Caco-2 (cell line): ENCODE data around the gene KLHL5. TPM values are rescaled to one million over a fixed set of nuclear protein-coding genes. Genes with fewer than 3 reads are reported as not detected.
"Not testable (repeated sequence)": the region's sequence is repeated elsewhere in the genome, so short reads cannot be mapped to it uniquely, and the experiment has no call there.

Source experiments
- BruUV-seq: library from RNA; stranded (reverse); fragments of 400-500 nt; replicated peaks from 2 replicates; lab custom pipeline; 2021; lab: Mats Ljungman, UMichigan
- CTCF ChIA-PET: fragments of 300-600 bp; sonication (Branson Sonifier 250); formaldehyde crosslinking; loops from one replicate; lab custom pipeline; 2022; ENCODE audit warnings: antibody characterized with exemption; lab: Charles Lee
- POLR2A ChIA-PET: fragments of 300-600 bp; sonication (Branson Sonifier 250); formaldehyde crosslinking; loops from one replicate; lab custom pipeline; 2022; ENCODE audit warnings: antibody characterized with exemption; lab: Charles Lee
- DNase-seq, 2 experiments: peaks; one replicate each; pipeline versions ENCODE4 v3.0.0 to v3.0.0-alpha.2; 2020 to 2022
- H3K27me3 ChIP-seq: replicated peaks from 2 replicates; pipeline ENCODE4 v1.6.0; 2011; ENCODE audit warnings: low read length; ENCODE audit not compliant: control insufficient read depth, insufficient read depth
- H3K36me3 ChIP-seq: 2 replicates; pipeline ENCODE4 v1.5.1; 2011; ENCODE audit warnings: low read length; ENCODE audit not compliant: control insufficient read depth, insufficient read depth
- H3K4me1 ChIP-seq: fragments of 250-450 bp; sonication (Bioruptor Pico); 2 replicates; pipeline ENCODE4 v1.5.1; 2020; ENCODE audit warnings: mild to moderate bottlenecking
- H3K4me3 ChIP-seq: 2 replicates; pipeline ENCODE4 v1.5.1; 2011; ENCODE audit warnings: low read depth, mild to moderate bottlenecking, control low read depth, low read length
- H3K9me3 ChIP-seq: fragments of 250-450 bp; sonication (Bioruptor Pico); 2 replicates; pipeline ENCODE4 v1.5.1; 2020; ENCODE audit warnings: mild to moderate bottlenecking, moderate library complexity
- H3K27ac Mint-ChIP-seq: one replicate; pipeline ENCODE4 v1.8.0; 2022; ENCODE audit warnings: mixed read lengths; ENCODE audit not compliant: unreplicated experiment
- H3K27me3 Mint-ChIP-seq: one replicate; pipeline ENCODE4 v1.8.0; 2022; ENCODE audit warnings: mixed read lengths; ENCODE audit not compliant: insufficient read depth, unreplicated experiment
- H3K36me3 Mint-ChIP-seq: one replicate; pipeline ENCODE4 v1.8.0; 2022; ENCODE audit warnings: mild to moderate bottlenecking, mixed read lengths; ENCODE audit not compliant: insufficient read depth, unreplicated experiment
- H3K4me1 Mint-ChIP-seq: one replicate; pipeline ENCODE4 v1.8.0; 2022; ENCODE audit warnings: low read depth, mixed read lengths; ENCODE audit not compliant: unreplicated experiment
- H3K4me3 Mint-ChIP-seq: one replicate; pipeline ENCODE4 v1.8.0; 2022; ENCODE audit warnings: mild to moderate bottlenecking, moderate library complexity, mixed read lengths; ENCODE audit not compliant: unreplicated experiment
- H3K9me3 Mint-ChIP-seq: one replicate; pipeline ENCODE4 v1.8.0; 2022; ENCODE audit warnings: mixed read lengths; ENCODE audit not compliant: unreplicated experiment
- intact Hi-C: fragments of 100-400 bp; cut with micrococcal nuclease; formaldehyde crosslinking; loops from one replicate; pipeline ENCODE4 v1.10.0; 2022; ENCODE audit not compliant: unreplicated experiment
- total RNA-seq: library from RNA; stranded (reverse); gene quantifications from 2 replicates; pipeline ENCODE4 v1.2.3, GENCODE V29; 2022
- TF ChIP-seq, protein P1 (sequence below), 2 experiments: fragments of 200-600 bp in 1 of 2; IDR thresholded peaks; 1 replicate in 1 of 2; 2 replicates in 1 of 2; pipeline versions ENCODE4 v1.5.1 to v1.8.0; 2011 to 2022; ENCODE audit warnings: antibody characterized with exemption in 1 of 2, control low read depth in 1 of 2, inconsistent platforms in 1 of 2, low read depth in 1 of 2, low read length in 1 of 2, mild to moderate bottlenecking in 1 of 2, moderate library complexity in 1 of 2; ENCODE audit not compliant: insufficient read depth in 1 of 2, severe bottlenecking in 1 of 2, unreplicated experiment in 1 of 2

The KLHL5 gene
- total RNA-seq, 1 experiment from 2014 or later, result 96.5 TPM

DNA sequence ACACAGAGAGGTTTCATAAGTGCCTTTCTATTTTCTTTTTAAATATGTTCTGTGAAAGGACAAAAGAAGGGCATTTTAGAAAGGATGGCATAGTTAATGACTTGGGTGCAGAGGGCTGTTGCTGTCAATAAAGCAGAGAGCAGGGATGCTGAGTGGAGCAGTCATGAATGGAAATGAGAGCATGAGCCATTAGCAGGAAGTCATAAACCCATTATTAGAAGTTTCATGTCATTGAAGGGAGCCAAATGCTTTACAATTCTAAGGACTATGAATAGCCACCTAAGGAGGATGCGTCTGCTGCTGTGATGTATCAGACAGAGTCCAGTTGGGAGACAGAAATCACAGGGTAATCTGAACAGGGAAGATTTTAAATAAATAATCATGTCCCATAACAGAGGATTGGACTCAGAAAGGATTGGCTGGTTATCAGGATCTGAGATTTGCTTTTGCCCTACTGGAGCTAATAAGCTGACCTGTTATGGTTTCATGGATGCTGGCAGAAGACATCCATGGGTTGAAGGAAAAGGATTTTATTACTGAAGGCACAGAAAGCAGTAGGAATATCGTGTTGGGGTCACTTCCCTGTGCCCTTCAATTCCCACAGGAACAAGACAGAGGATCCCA, 72.8 kb downstream of the KLHL5 start:
- no peaks in the 10 kb centered on the region for H3K9me3 ChIP-seq
- no TSS peak for BruUV-seq
- TF ChIP-seq, protein P1, sequence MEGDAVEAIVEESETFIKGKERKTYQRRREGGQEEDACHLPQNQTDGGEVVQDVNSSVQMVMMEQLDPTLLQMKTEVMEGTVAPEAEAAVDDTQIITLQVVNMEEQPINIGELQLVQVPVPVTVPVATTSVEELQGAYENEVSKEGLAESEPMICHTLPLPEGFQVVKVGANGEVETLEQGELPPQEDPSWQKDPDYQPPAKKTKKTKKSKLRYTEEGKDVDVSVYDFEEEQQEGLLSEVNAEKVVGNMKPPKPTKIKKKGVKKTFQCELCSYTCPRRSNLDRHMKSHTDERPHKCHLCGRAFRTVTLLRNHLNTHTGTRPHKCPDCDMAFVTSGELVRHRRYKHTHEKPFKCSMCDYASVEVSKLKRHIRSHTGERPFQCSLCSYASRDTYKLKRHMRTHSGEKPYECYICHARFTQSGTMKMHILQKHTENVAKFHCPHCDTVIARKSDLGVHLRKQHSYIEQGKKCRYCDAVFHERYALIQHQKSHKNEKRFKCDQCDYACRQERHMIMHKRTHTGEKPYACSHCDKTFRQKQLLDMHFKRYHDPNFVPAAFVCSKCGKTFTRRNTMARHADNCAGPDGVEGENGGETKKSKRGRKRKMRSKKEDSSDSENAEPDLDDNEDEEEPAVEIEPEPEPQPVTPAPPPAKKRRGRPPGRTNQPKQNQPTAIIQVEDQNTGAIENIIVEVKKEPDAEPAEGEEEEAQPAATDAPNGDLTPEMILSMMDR (IDR thresholded peaks at IDR 0.05; ENCODE audit: insufficient read depth in 1 of 2, low read depth in 1 of 2, low read length in 1 of 2, severe bottlenecking in 1 of 2, unreplicated experiment in 1 of 2), result no peak

GRCh38 chr4:39138227-39138626, 76.2 kb downstream of the KLHL5 start:
- H3K9me3 ChIP-seq, POLR2A ChIA-PET, H3K27ac Mint-ChIP-seq, H3K27me3 ChIP-seq, H3K4me3 ChIP-seq, H3K4me3 Mint-ChIP-seq, H3K36me3 ChIP-seq, BruUV-seq, H3K9me3 Mint-ChIP-seq, DNase-seq, H3K27me3 Mint-ChIP-seq, H3K4me1 ChIP-seq, H3K4me1 Mint-ChIP-seq, intact Hi-C loops, H3K36me3 Mint-ChIP-seq: not testable (repeated sequence)
- CTCF ChIA-PET, result interaction anchor here (0.6 kb wide), 2 partner anchors 238 to 298 kb away, joined by 3 read pairs; no protein-coding TSS in a partner anchor

More for the DNA sequence above, 72.8 kb downstream of the KLHL5 start:
- peaks cover 8% of the 10 kb centered on the region; the same call in 1 of the 2 replicates for H3K4me1 ChIP-seq
- ChIA-PET POLR2A (interaction anchor here (0.6 kb wide), 1 partner anchor 530 kb away, joined by 3 read pairs; no protein-coding TSS in a partner anchor), CTCF (interaction anchor here (0.6 to 2.7 kb wide), 12 partner anchors 27 to 376 kb away, joined by 3 to 85 read pairs (median 3); no protein-coding TSS in a partner anchor)
- Mint-ChIP-seq H3K27me3 (no peaks in the 10 kb centered on the region), H3K9me3 (no peaks in the 10 kb centered on the region), H3K4me3 (peak overlapping the region; percentile 1), H3K36me3 (peaks cover 8% of the 10 kb centered on the region), H3K4me1 (no peaks in the 10 kb centered on the region), H3K27ac (peak overlapping the region; percentile 7)
- peak overlapping the region; percentile 11; the same call in 1 of the 2 replicates for H3K4me3 ChIP-seq
- DNase-seq, result peak in 1 of 2 experiments; percentile 3
- intact Hi-C loops, result loop anchor here (1.0 kb wide), 2 partner anchors 90 to 230 kb away; no protein-coding TSS in a partner anchor
- no peaks in the 10 kb centered on the region for H3K27me3 ChIP-seq
- no peaks in the 10 kb centered on the region for H3K36me3 ChIP-seq

DNA sequence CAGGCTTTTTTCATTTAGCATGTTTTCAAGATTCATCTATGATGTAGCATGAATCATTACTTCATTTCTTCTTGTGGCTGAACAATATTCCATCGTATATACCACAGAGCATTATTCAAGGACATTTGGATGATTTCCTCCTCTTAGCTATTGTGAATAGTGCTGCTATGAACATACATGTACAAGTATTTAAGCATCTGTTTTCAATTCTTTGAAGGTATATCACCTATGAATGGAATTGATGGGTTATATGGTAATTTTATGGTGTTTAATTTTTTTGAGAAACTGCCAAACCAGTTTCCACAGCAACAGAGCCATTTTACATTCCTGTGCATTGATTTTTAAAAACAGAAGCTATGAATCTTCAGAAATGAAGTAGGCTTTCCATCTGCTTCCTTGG, 84.2 kb downstream of the KLHL5 start:
- H3K27ac Mint-ChIP-seq, result no peak overlapping the region
- ChIA-PET CTCF (no interaction called here), POLR2A (no interaction called here)
- H3K27me3 ChIP-seq, result no peaks in the 10 kb centered on the region
- H3K4me1 ChIP-seq, result no peaks in the 10 kb centered on the region
- H3K4me3 ChIP-seq, result no peak overlapping the region
- no peaks in the 10 kb centered on the region for H3K27me3 Mint-ChIP-seq
- no peaks in the 10 kb centered on the region for H3K4me1 Mint-ChIP-seq
- BruUV-seq, result no TSS peak
- no peaks in the 10 kb centered on the region for H3K36me3 ChIP-seq
- H3K36me3 Mint-ChIP-seq, result no peaks in the 10 kb centered on the region
- H3K9me3 ChIP-seq, result no peaks in the 10 kb centered on the region
- no peaks in the 10 kb centered on the region for H3K9me3 Mint-ChIP-seq
- TF ChIP-seq, protein P1 (IDR thresholded peaks at IDR 0.05; ENCODE audit: insufficient read depth in 1 of 2, low read depth in 1 of 2, low read length in 1 of 2, severe bottlenecking in 1 of 2, unreplicated experiment in 1 of 2), result no peak
- intact Hi-C loops, result no loop called here
- no peak overlapping the region for H3K4me3 Mint-ChIP-seq
- no peak for DNase-seq
